GM18499 (cell line): Measurements from ENCODE around the gene SPDL1.
"Not testable (repeated sequence)": the region's sequence is repeated elsewhere in the genome, so short reads cannot be mapped to it uniquely, and the experiment has no call there.

Experiments used
- ATAC-seq: cut with Tn5 transposase; IDR thresholded peaks from one replicate; pipeline ENCODE4 v1.9.1; 2021; ENCODE audit warnings: moderate number of reproducible peaks; ENCODE audit not compliant: insufficient read depth, unreplicated experiment

SPDL1 gene

GRCh38 chr5:169571355-169571754, 12.2 kb upstream of the SPDL1 start:
- no peak for ATAC-seq

- ATAC-seq = no peak
Measured at GRCh38 chr5:169574134-169574646, 9.4 kb upstream of the SPDL1 start.

- ATAC-seq = no peak
Measured at GRCh38 chr5:169576181-169576598, 7.4 kb upstream of the SPDL1 start.

GRCh38 chr5:169577951-169578350, 5.6 kb upstream of the SPDL1 start:
- ATAC-seq = no peak

GRCh38 chr5:169580964-169581363, 2.6 kb upstream of the SPDL1 start:
- ATAC-seq = no peak

GRCh38 chr5:169581580-169582227, 1.9 kb upstream of the SPDL1 start:
- ATAC-seq = peak; percentile 49

GRCh38 chr5:169583101-169583423, 511 bp upstream of the SPDL1 start:
- ATAC-seq = no peak

- ATAC-seq = no peak
Measured at GRCh38 chr5:169584998-169585451, 1.5 kb downstream of the SPDL1 start.

- no peak for ATAC-seq
Measured at GRCh38 chr5:169590602-169591001, 7.0 kb downstream of the SPDL1 start.

- ATAC-seq = no peak
Measured at GRCh38 chr5:169591636-169592035, 8.1 kb downstream of the SPDL1 start.

GRCh38 chr5:169592937-169593650, 9.5 kb downstream of the SPDL1 start:
- ATAC-seq = no peak

- ATAC-seq = no peak
Measured at GRCh38 chr5:169595172-169595820, 11.7 kb downstream of the SPDL1 start.

GRCh38 chr5:169599451-169599850, 15.9 kb downstream of the SPDL1 start:
- ATAC-seq = no peak

- no peak for ATAC-seq
Measured at GRCh38 chr5:169602535-169602934, 19.0 kb downstream of the SPDL1 start.

GRCh38 chr5:169606279-169606678, 22.7 kb downstream of the SPDL1 start:
- no peak for ATAC-seq

GRCh38 chr5:169607882-169608281, 24.3 kb downstream of the SPDL1 start:
- no peak for ATAC-seq

- ATAC-seq = no peak
Measured at GRCh38 chr5:169609716-169610115, 26.1 kb downstream of the SPDL1 start.

- ATAC-seq = no peak
Measured at GRCh38 chr5:169610606-169611005, 27.0 kb downstream of the SPDL1 start.

- no peak for ATAC-seq
Measured at GRCh38 chr5:169615561-169615960, 32.0 kb downstream of the SPDL1 start.

- not testable (repeated sequence) for ATAC-seq
Measured at GRCh38 chr5:169624307-169624706, 40.7 kb downstream of the SPDL1 start.

GRCh38 chr5:169626779-169627178, 43.2 kb downstream of the SPDL1 start:
- ATAC-seq = no peak
